OCI-LY7 (cell line): ENCODE data around the gene GNG13. TPM values are rescaled to one million over a fixed set of nuclear protein-coding genes. Genes with fewer than 3 reads are reported as not detected.

ENCODE experiments used
- BruUV-seq: library from RNA; stranded (reverse); fragments of 400-500 nt; replicated peaks from 2 replicates; lab custom pipeline; 2021; lab: Mats Ljungman, UMichigan
- CTCF ChIA-PET: fragments of 300-600 bp; sonication (Branson Sonifier 250); formaldehyde crosslinking; loops from one replicate; lab custom pipeline; 2022; ENCODE audit warnings: antibody characterized with exemption; ENCODE audit not compliant: unreplicated experiment; lab: Charles Lee
- POLR2A ChIA-PET: fragments of 300-600 bp; sonication (Branson Sonifier 250); formaldehyde crosslinking; loops from one replicate; lab custom pipeline; 2022; ENCODE audit warnings: antibody characterized with exemption; lab: Charles Lee
- DNase-seq: peaks from one replicate; pipeline ENCODE4 v3.0.0-alpha.2; 2015; ENCODE audit warnings: low spot score
- H2AFZ ChIP-seq: fragments of 200-600 bp; sonication (generic), shearing (Covaris generic); 2 replicates; pipeline ENCODE4 v1.6.1; 2014; ENCODE audit warnings: mild to moderate bottlenecking, antibody characterized with exemption, low read length, moderate library complexity
- H3K27ac ChIP-seq: fragments of 200-600 bp; sonication (generic); 2 replicates; pipeline ENCODE4 v1.5.1; 2014; ENCODE audit warnings: mixed run types, low read depth, mild to moderate bottlenecking, moderate library complexity, low read length, inconsistent platforms; ENCODE audit not compliant: poor library complexity, severe bottlenecking
- H3K36me3 ChIP-seq: fragments of 200-600 bp; sonication (generic); 2 replicates; pipeline ENCODE4 v1.6.1; 2014; ENCODE audit warnings: mild to moderate bottlenecking, antibody characterized with exemption, low read length, moderate library complexity, mixed read lengths; ENCODE audit not compliant: insufficient read depth
- H3K4me1 ChIP-seq: fragments of 200-600 bp; sonication (generic); 2 replicates; pipeline ENCODE4 v1.5.1; 2014; ENCODE audit warnings: mild to moderate bottlenecking, low read length; ENCODE audit not compliant: insufficient read depth, poor library complexity, severe bottlenecking
- H3K4me2 ChIP-seq: fragments of 200-600 bp; sonication (generic); 2 replicates; pipeline ENCODE4 v1.6.1; 2014; ENCODE audit warnings: mild to moderate bottlenecking, low read length
- H3K4me3 ChIP-seq: fragments of 200-600 bp; sonication (generic); 2 replicates; pipeline ENCODE4 v1.5.1; 2014; ENCODE audit warnings: mild to moderate bottlenecking, low read depth, low read length; ENCODE audit not compliant: poor library complexity, severe bottlenecking
- H3K79me2 ChIP-seq: fragments of 200-600 bp; sonication (generic); 2 replicates; pipeline ENCODE4 v1.6.1; 2016; ENCODE audit warnings: low read depth, mild to moderate bottlenecking, low read length, moderate library complexity, mixed read lengths; ENCODE audit not compliant: insufficient read depth
- H3K9me2 ChIP-seq: fragments of 200-600 bp; sonication (generic); 2 replicates; pipeline ENCODE4 v1.6.1; 2016; ENCODE audit warnings: mild to moderate bottlenecking, low read length, mixed read lengths; ENCODE audit not compliant: insufficient read depth
- H3K9me3 ChIP-seq: fragments of 200-600 bp; sonication (generic); 2 replicates; pipeline ENCODE4 v1.6.1; 2014; ENCODE audit warnings: mild to moderate bottlenecking, mixed run types, low read length, mixed read lengths
- H4K20me1 ChIP-seq: fragments of 200-600 bp; sonication (generic); 2 replicates; pipeline ENCODE4 v1.6.1; 2014; ENCODE audit warnings: mild to moderate bottlenecking, antibody characterized with exemption, low read length, moderate library complexity, mixed read lengths; ENCODE audit not compliant: insufficient read depth
- CTCF ChIP-seq: fragments of 200-600 bp; sonication (generic); conservative IDR thresholded peaks from 2 replicates; pipeline ENCODE4 v1.5.1; 2014; ENCODE audit warnings: mild to moderate bottlenecking, antibody characterized with exemption, low read length, moderate library complexity, mixed read lengths
- EZH2phosphoT487 ChIP-seq: fragments of 200-600 bp; sonication (generic); IDR thresholded peaks from 2 replicates; pipeline ENCODE4 v1.6.1; 2018; ENCODE audit warnings: low read depth, borderline replicate concordance, mild to moderate bottlenecking, mixed run types, antibody characterized with exemption, low read length, moderate library complexity, mixed read lengths
- intact Hi-C: fragments of 100-400 bp; cut with micrococcal nuclease; formaldehyde crosslinking; loops from one replicate; pipeline ENCODE4 v1.10.0; 2022; ENCODE audit not compliant: unreplicated experiment
- total RNA-seq, 2 experiments: library from RNA; depleted of rRNA in 1 of 2; stranded (reverse); fragments of >200 nt in 1 of 2; shearing (Covaris generic) in 1 of 2; gene quantifications; 2 replicates each; pipeline ENCODE4 v1.2.3, GENCODE V29; 2014 to 2022

The GNG13 gene
- total RNA-seq, 2 experiments from 2014 or later = not detected

DNA sequence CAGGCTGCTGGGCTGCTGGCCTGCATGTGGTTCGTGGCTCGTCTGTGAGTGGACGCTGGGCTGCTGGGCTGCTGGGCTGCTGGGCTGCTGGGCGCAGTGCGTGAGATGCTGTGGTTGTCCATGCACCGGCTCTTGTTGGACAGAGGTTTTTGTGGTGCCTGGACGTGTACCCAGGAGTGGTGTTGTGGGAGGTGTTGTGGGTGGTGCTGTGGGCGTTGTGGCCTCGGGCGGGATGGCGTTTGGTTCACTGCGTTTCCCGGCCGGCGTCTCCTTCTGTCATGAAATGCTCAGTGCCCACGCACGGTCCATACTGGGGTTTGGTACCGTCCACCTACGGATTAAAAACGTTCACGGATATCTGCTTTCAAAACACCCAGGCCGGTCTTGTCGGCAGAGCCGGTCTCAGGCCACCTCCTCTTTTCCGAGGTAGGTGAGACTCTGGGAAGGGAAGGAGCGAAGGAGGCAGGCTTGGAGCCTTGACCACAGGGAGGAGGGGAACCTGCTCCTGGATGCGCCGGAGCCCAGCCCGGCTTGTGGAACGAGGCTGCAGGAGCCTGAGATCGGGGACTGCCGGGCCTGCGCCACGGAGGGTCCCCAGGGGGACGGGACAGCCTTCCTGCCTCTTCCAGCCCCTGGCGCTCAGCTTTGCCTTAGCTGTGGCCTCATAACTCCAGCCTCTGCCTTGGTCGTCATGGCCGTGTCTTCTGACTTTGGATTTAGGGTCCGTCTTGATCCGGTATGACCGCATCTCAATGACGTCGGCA, 29.8 kb upstream of the GNG13 start:
- Histone ChIP-seq H3K4me3 (no peak overlapping the region), H2AFZ (no peak overlapping the region), H3K27ac (no peak overlapping the region), H3K9me2 (no peaks in the 10 kb centered on the region), H3K79me2 (no peaks in the 10 kb centered on the region), H3K4me2 (no peak overlapping the region), H3K36me3 (no peaks in the 10 kb centered on the region), H3K4me1 (no peaks in the 10 kb centered on the region), H3K9me3 (no peaks in the 10 kb centered on the region), H4K20me1 (no peaks in the 10 kb centered on the region)
- TF ChIP-seq EZH2phosphoT487 (no peak), CTCF (no peak)
- CTCF ChIA-PET = no interaction called here
- no peak for DNase-seq
- BruUV-seq = no TSS peak
- intact Hi-C loops = no loop called here
- POLR2A ChIA-PET = no interaction called here

- no peaks in the 10 kb centered on the region for H3K9me2 ChIP-seq
- H3K4me2 ChIP-seq = no peak overlapping the region
- H4K20me1 ChIP-seq = no peaks in the 10 kb centered on the region
- no peak for TF ChIP-seq EZH2phosphoT487
- TF ChIP-seq CTCF = no peak
- no peak for DNase-seq
- H2AFZ ChIP-seq = no peak overlapping the region
- H3K36me3 ChIP-seq = no peaks in the 10 kb centered on the region
- ChIA-PET POLR2A (no interaction called here), CTCF (no interaction called here)
- H3K4me3 ChIP-seq = no peak overlapping the region
- H3K4me1 ChIP-seq = no peaks in the 10 kb centered on the region
- intact Hi-C loops = no loop called here
- BruUV-seq = no TSS peak
- H3K79me2 ChIP-seq = no peaks in the 10 kb centered on the region
- no peaks in the 10 kb centered on the region for H3K9me3 ChIP-seq
- no peak overlapping the region for H3K27ac ChIP-seq
Measured at GRCh38 chr16:828891-829290, 28.4 kb upstream of the GNG13 start.

- DNase-seq = no peak
- Histone ChIP-seq H4K20me1 (no peaks in the 10 kb centered on the region), H2AFZ (no peak overlapping the region), H3K79me2 (no peaks in the 10 kb centered on the region), H3K4me2 (no peak overlapping the region), H3K36me3 (no peaks in the 10 kb centered on the region), H3K4me3 (no peak overlapping the region), H3K9me3 (no peaks in the 10 kb centered on the region), H3K4me1 (no peaks in the 10 kb centered on the region), H3K9me2 (no peaks in the 10 kb centered on the region), H3K27ac (no peak overlapping the region)
- intact Hi-C loops = no loop called here
- ChIA-PET CTCF (no interaction called here), POLR2A (no interaction called here)
- TF ChIP-seq EZH2phosphoT487 (no peak), CTCF (no peak)
- BruUV-seq = no TSS peak
Measured at GRCh38 chr16:827513-827912, 27.0 kb upstream of the GNG13 start.
